NOMO-1 treated with dmso at 0.1 percent for 144 hours (cell line): Measurements from ENCODE around the gene PWWP2B.

Source experiments
- DNase-seq: peaks from one replicate; lab custom pipeline; 2025; ENCODE audit not compliant: unreplicated experiment; lab: John Stamatoyannopoulos, UW

PWWP2B gene

DNA sequence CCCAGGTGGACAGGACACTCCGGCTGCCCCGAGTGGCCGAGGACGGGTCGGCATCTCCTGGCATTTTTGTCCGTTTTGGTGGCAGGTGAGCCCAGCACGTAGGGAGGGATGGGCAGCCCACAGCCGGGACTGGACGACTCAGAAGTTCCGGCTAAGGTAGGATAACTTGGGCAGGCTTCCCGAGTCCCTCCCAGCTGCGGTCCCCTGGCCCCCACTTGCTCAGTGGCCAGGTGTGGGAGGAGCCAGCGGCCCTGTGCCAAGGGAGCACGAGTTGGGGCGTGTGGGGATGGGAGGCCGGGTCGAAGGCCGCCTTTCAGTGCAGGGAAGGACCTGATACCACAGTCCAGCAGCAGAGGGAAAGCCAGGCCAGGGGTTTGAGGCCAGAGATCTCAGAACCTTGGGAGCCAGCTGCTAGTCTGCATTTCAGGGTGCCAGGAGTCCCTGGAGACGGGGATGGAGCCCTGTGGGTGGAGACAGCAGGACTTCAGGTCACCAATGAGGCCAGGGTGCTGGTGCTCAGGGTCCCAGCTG is 58.5 kb downstream of the PWWP2B start:
- DNase-seq, result no peak

DNA sequence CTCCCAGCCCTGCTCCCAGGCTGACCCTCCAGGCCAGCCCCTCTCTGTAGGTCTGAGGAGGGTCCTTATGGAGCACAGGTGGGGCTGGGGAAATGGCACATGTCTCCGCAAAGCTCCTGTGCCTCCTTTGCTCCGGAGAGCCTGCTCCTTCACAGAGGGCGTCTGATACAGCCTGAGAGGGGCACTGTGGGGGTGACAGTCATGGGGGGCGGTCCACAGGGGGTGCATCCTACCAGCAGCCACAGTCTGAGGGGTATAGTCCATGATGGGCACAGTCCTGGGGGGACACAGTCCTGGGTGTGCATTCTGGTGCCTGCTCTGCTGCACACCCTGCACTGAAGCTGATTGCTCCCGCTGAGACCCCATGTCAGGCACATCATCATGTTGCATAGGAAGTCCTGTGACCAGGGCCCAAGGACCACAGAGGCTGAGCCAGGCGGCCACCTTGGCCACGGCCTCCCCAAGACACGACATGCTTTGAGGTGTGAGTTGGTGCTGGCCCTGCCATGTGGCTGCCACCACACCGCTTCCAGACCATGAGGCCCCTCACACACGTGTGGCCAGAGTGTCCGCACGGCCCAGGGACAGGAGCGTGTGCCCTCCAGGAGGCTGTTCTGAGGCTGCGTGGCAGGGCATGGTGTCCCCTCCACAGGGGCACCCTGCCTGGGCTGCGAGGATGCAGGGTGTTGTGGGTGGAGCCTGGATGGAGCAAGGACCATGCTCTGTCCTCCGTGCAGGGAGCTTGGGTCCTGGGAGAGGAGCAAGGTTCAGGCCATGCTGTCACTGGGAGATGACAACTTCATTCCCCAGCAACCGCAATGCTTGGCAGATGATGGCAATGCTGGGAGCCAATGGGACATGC is 59.2 kb downstream of the PWWP2B start:
- DNase-seq, result no peak

DNA sequence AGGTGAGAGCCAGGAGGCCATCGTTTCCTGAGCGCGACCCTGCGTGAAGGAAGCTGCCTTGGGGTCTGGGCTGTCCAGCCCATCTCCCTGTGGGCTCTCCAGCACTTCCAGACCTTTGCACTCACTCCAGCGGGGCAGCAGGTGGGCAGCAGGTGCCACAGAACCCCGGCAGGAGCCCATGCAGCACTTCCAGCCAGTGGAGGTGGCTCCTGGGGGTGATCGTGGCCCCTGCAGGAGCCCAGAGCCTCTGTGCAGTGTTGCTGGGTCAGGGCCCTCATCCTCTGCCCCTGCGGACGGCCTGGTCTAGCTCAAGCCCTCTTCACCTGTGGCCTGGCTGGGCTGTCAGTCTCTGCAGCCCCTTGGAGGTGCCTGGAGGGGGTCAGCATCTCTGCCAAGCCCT is 59.9 kb downstream of the PWWP2B start:
- no peak for DNase-seq

DNA sequence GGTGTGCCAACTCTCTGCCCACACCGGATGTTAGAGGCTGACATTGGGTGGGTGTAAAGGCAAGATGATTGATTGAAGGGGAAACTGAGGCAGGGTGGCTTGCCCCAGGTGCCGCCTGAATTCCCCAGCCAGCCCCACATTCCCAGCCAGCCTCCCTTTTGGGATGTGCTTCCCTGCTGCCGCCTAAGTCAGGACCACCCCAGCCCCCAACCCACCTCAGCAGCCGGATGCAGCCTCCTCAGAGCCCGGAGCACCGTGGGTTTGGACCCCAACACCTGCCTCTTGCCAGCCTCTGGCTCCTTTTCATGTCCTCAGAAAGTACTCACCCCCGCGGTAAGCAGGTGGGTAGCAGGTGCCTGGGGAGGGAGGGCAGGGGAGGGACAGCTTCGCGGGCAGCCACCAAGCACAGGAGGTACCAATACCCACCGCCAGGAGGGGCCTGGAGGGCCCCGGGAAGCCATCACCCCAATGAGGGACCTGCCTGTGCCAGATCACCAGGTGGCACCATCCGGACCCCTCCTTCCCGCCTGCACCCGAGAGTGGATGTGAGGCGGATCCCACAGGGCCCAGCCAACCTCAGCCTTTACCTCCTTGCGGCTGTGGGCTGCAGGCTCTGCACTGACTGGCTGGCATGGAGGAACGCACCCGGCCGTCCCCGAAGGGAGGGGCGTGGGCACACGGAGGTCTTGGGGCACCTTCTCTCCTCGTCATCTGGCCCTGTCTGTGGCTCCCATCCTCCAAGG is 60.5 kb downstream of the PWWP2B start:
- no peak for DNase-seq

DNA sequence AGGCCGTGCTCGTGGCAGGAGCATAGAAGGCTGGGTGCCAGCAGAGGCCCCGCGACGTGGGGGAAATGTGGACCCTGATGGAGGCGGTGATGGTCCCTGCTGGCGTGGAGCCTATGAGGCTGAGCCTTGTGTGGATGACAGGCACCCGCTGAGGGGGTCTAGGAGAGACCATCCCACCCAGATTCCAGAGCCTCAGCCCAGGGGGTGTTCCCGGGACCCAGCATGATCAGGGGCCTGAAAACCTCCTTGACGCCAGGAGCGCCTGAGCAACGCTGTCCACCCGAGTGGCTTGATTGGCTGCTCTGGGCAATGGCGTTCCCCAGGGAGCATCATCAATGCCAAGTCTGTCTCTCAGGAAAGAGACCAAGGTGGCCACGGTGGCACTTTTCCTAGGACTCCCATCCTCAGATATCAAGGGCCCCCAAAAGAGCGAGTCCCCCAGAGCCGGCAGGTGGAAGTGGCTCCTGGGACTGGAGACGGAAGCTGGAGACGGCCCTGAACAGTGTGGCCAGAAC is 61.1 kb downstream of the PWWP2B start:
- DNase-seq, result no peak

DNA sequence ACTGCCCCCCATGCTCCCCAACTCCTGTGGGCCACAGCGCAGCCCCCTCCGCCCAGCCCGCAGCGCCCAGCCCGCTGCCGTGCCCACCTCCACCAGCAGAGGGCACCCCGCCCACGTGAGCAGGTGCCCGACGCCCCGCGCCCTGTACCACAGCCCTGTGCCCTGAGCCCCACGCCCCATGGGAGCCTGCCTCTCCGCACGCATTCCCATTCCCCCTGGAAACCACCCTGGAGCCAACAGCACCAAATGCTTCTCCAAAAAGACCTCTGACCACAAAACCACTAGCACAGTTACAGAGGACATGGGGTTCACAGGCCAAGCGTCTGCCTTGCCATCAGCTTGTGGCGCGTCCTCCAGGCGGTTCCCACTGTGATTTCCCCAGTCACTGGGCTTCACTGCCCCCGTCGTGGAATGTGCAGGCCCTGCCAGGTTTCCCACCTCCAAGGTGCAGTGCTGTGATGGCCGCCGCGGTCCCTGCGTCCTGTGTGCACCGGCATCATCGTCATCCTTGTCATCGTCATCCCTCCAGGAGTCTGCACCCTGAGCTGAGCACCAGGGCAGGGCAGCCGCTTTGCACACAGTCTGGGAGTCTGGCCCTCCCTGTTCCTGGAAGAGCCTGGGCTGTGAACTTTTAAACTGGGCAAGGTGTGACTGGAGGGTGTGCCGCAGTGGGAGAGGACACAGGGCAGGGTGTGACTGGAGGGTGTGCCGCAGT is 61.7 kb downstream of the PWWP2B start:
- peak; percentile 15 for DNase-seq

DNA sequence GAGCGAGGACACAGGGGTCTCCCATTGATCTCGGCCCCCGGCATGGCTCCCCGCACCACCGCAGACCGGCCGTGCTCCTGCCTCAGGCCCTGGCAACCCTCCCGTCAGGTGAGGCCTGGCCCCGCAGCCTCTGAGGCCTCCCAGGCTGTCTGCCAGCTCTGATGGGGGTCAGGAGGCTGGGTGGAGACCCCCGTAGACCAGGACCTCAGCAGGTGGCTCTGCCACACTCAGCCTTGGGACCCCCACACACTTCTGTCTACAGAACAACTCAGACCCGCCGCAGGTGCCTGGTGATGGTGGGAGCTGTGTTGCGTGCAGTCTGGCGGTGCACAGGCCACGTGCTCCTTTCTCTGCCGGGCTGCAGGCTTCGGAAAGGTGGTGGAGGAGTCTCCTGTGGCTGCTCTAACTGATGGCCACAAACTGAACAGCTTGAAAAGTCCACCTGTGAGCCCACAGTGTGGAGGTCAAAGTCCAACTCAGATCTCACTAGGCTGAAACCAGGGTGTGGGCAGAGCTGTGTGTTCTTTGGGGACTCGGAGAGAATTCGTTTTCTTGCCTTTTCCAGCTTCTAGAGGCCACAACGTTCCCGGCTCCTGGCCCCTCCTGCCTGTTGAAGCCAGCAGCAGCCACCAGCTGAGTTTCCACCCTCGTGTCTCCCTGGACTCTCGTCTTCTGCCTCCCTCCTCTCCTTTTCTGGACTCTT is 62.5 kb downstream of the PWWP2B start:
- no peak for DNase-seq

DNA sequence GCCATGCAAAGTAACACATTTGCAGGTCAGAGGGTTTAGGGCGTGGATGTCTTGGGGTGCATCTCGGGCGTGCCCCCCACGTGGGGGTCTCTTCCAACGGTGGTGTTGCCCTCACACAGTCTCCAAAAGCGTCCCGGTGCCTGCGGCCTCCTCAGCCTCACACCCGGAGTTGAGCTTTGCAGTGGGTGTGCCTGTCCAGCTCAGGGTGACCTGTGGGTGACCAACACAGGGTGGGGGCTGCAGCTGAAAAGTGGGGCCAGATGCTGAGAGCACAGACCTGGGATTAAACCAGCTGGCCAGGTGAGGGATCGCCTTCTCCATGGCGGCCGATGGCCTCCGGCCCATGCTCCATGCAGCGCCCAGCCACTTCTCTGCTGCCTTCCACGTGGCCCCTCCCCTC is 63.1 kb downstream of the PWWP2B start:
- DNase-seq, result no peak

DNA sequence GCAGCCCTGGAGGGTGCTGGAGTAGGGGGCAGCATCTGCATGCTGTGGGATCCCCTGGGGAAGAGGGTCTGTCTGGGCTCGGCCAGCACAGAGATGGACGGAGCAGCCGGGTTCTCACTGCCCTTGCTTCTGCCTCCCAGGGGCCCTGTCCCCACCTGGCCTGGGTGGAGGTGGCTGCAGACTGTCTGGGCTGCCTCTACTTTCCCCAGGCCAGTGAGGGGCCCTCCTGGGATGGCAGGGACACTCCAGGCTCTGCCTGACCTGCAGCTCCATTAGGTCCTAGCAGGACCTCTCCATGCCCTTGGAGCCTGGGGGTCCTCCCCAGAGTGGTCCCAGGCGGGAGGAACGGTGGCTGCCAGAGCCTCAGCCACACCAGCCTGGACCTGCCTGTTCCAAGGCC is 63.7 kb downstream of the PWWP2B start:
- DNase-seq, result no peak

DNA sequence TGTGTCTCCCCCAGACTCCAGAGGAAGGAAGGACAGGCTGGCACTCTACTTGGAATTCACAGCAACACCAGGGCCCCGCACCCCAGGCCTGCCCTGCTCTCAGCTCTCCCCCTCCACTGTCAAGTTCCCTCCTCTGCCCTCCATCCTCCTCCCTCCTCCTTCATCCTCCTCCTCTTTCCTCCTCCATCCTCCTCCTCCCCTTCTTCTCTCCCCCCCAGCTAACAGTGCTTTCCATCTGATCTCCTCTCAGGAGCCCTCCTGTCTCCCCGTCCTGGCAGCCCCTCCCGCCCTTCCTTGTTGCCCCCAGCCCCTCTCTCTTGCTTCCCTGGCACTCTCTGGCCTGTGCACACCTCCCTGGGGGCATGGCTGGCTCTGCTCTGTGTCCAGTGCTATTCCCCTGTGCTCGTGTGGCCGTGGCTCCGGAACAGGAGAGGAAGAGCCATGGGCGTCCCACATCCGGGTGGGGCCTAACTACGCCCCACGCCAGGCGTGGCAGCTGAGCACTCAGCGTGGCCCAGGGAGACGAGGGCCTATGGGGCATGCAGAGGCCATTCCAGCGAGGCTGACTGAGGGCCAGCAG is 64.2 kb downstream of the PWWP2B start:
- DNase-seq, result no peak

DNA sequence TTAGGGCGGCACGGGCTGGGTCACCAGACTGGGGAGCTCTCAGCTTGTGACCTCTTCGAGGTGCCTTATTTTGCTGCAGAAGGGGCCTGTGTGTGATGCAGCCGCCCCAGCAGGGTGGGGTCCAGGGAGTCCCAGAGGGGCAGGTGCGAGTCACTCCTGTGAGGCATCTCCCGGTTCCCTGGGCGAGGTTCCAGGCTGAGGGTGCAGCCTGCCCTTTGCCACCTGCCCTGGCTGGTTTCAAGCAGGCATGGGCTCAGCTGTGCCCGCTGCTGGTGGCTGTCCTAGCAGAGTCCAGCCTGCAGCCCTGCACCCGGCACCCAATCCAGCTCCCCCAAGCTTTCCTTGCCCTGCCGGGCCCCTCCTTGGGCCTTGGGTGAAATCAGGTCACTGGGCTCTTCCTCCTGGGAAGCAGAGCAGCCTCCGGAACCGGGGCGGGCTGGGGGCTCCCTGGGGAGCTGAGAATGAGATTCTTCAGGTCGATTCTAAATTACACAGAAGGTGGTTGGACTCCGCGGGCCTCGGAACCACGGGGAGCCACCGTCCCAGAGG is 64.8 kb downstream of the PWWP2B start:
- no peak for DNase-seq

DNA sequence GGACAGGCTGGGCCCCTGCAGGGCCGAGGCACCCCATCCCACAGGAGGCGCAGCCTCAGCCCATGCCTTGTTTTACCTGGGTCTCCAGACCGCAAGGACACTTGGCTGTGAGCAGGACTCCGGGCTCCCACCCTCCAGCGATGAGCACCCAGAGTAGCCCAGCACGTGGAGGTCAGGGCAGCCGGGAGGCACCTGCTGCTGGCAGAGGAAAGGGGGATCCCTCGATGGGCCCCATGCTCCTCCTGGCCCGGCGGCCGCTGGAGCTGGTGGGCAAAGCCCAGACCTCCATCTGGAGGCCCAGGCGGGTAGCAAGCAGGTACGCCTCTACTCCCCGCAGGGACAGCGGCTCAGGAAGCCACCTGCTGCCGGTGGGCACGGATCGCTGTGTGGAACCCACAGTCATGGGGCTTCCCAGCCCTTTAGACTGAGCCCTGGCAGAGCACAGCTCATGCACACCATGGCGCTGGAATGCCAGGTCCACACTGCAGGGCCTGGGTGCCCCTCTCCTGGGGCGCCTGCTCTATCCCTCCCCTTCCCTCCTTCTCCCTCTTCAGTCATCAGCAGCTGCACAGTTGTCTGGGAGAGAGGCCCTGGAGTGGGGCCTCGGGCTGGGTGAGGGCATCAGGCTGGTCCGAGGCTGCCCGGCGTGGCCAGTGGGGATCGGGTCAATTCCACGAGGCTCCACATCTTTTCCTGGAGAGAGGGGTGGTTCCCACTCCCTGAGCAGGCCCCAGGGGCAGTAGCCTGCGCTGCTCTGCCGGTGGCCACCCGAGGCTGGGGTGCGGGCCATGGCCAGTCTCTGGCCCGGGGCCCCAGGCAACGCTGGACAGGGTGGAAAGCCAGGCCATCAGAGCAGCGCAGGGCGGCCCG is 65.7 kb downstream of the PWWP2B start:
- DNase-seq, result no peak

DNA sequence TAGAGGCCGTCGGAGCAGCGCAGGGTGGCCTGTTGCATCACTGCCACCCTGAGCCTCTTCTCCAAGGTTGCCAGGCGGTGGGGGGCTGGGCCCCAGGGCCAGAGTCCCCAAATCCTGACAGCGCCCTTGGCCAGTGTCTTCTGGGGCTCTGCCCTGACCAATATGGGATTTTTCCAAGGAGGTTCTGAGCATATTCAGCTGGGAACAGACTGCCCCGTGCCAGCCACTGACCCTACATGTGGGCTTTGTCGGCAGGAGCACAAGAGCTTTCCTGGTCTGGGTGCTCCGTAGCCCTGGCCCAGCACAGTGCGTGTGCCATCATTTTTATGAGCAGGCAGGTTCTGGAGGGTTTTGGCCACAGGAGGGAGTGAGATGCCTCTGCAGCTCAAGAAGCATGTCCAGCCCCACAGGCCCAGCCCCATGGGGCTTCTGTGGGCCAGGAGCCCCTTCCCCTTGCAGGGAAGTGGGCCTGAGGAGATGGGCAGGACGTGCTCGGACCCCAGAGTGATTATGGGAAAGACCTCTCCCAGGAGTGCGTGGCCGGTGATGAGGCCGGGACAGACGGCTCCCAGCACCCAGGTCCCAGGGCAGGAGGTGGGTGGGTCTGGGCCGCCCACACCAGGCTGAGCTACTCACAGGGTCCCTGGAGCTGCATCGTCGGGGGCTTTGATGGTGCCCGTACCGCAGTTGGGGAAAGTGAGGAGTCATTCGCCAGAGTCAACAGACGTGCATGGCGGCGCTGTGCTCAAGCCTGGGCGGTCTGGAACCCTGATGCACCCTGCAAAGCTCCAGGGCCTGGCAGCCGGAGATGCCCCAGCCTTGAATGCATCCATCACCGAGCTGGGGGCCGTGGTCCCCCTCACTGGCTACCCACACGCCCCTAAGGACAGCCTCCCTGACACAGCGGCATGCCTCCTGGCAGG is 66.6 kb downstream of the PWWP2B start:
- DNase-seq, result no peak

DNA sequence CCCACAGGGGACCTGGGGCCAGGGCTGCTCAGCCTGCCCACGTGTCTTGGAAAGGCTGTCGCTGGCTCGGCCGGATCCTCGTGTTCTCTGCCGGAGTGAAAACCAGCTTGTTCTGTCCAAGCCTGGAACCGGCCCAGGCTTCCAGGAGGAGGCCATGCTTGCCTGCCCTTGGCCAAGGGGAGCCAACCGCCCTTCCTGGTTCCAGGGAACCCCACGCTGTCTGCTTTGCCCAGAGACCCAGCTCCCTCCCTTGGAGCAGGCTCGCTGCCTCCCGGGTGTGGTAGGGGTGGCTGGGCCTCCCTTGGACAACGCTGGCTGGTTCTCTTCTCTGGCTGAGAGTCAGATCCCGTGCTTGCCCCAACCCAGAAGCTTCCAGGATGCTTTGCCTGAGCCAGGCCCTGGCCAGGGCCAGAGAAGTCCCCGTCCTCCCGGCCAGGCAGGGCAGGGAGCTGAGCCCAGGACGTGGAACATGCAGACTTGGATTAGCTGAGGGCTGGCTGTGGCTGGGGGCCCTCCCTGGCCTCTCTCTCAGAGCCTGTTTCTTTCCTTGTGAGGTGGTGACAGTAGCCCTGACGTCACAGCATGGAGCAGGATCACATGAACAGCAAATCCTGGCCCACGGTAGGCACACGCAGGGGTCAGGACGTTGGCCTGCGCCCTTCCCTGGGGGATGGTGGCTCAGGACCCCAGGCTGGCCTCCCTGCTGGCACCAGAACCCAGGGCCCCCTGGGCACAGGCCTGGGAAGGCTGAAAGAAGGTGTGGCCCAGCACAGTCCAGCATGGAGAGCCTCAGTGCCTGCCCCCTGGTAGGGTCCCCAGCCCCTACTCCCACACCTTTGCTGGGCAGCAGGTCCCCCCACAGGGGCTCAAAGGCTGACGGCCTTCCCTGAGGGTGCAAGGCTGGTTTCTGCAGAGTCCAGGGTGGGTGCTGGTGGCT is 67.5 kb downstream of the PWWP2B start:
- no peak for DNase-seq

DNA sequence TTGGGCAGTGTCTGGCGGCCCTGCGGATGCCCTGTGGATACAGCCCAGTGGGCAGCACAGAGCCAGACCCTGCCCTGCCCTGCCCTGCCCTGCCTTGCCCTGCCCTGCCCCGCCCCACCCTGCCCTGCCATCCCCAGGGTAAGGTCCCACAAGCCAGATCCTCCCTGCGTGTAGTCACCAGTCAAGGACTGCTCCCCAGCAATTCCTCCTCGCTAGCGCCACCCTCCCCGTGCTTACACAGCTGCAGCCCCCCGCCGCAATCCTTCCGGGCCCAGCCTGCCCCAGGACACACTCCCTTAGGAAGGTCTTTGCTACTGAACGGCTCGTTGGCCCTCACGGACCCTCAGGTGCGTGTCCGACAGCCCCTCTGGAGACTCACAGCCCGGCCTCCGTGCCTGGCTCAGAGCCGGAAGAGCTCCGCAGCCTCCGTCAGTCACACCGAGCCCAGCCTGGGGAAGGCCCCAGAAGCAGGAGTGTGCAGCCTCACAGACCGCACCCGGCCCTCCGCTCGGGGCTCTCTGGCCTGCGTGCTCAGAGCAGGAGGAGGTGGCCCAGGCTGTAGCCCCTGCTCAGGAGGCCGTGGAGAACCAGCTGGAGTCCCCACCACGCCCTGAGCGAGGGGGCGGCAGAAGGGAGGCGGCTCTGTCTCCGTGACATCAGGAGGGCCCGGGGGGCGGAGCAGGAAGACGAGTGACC is 68.3 kb downstream of the PWWP2B start:
- DNase-seq, result no peak

DNA sequence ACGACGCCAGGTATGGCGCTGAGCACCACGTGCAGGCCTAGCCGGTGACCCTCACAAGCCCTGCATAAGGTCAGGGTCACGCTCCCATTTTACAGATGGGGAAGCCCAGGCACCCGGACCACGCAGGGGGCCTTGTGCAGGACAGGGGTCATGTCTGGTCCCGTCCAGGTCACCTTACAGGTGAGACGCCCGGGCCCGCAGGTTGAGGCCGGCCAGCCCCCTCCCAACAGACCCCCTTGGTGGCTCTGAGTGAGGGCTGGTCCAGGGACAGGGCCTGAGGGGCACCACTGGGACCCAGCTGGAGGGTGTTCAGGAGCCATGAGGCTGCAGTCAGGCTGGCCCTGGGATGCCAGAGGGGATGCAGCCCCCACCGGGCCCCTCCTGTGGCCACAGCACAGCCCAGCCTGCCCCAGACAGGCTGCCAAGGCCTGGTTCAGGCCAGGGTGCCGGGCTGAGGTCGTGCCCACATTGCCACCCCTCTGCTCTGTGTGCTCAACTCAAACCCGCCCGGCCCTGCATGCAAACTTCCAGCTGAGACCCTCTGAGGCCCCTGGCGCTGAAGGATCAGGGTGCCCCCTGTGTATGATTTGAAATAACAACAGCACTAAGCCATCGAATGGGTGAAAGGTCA is 69.0 kb downstream of the PWWP2B start:
- DNase-seq, result no peak
